Gastrocnemius medialis (tissue), 4 donors: ENCODE results near the gene KRTAP4-12.
"Not testable (repeated sequence)": the region's sequence is repeated elsewhere in the genome, so short reads cannot be mapped to it uniquely, and the experiment has no call there.

Experiments used
- CTCF ChIP-seq, 5 experiments: fragments of 450-650 bp in 3 of 5; fragments of 200-600 bp in 2 of 5; sonication (generic) in 2 of 5; IDR thresholded peaks in 4 of 5; conservative IDR thresholded peaks in 1 of 5; 1 replicate in 4 of 5; 2 replicates in 1 of 5; pipeline ENCODE4 v1.5.1; 2016 to 2019; ENCODE audit warnings: antibody characterized with exemption in 5 of 5, mild to moderate bottlenecking in 3 of 5, moderate library complexity in 3 of 5
- POLR2A ChIP-seq, 2 donors: fragments of 450-650 bp; IDR thresholded peaks; one replicate each; pipeline ENCODE4 v1.6.1; 2017; ENCODE audit warnings: antibody characterized with exemption in 2 of 2, mild to moderate bottlenecking in 2 of 2, moderate library complexity in 2 of 2

GRCh38 chr17:41104386-41105038 lies 19.5 kb downstream of the KRTAP4-12 start:
- not testable (repeated sequence) for TF ChIP-seq CTCF (IDR thresholded peaks at IDR 0.05 in 4 of 5, conservative IDR thresholded peaks at IDR 0.05 in 1 of 5); POLR2A (IDR thresholded peaks at IDR 0.05)
